ENCODE results near the gene GPC5.

- TF ChIP-seq ZNF384 (IDR thresholded peaks at IDR 0.05) (no peak), CTBP1 (IDR thresholded peaks at IDR 0.05; ENCODE audit: borderline replicate concordance) (no peak), FOXM1 (IDR thresholded peaks at IDR 0.05; ENCODE audit: borderline replicate concordance) (no peak), L3MBTL2 (conservative IDR thresholded peaks at IDR 0.05) (no peak), BHLHE40 (IDR thresholded peaks at IDR 0.05; ENCODE audit: borderline replicate concordance) (no peak), PKNOX1 (IDR thresholded peaks at IDR 0.05) (no peak), HDGF (IDR thresholded peaks at IDR 0.05; ENCODE audit: borderline replicate concordance) (no peak), ELF4 (IDR thresholded peaks at IDR 0.05) (no peak)
Observed at GRCh38 chr13:92491839-92492238, 1093.4 kb downstream of the GPC5 start.

All from HEK293T (cell line).